NCI-H1694 treated with DMSO at 0.1 percent for 48 hours (cell line): Measurements from ENCODE around the gene AAK1.
"Not testable (repeated sequence)": the region's sequence is repeated elsewhere in the genome, so short reads cannot be mapped to it uniquely, and the experiment has no call there.

ENCODE experiments used
- DNase-seq: peaks from one replicate; lab custom pipeline; 2025; lab: John Stamatoyannopoulos, UW

Gene AAK1

DNA sequence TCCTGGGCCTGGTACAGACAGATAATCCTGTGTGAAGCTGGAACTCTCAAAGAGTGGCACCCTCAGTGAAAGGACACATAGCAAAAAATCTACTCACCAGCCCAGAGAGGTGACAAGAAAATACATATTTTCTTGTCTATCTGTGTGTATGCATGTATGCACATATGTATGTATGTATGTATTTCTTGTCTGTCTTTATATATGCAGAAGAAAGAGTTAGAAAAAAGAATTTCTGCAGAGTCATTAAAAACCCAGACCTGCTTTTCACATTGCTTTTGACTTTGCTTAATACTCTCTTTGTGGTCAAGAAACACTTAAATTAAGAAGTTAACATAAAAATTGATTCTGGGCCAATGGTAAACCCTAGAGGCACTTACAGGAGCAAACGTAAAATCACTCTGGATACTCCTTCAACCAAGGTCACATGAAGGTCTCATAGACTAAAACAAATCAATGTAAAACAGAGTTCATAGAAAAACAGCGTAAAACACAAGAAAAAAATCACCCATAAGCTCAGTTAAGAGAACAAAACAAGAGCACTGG, 16.5 kb upstream of the AAK1 start:
- DNase-seq = no peak

DNA sequence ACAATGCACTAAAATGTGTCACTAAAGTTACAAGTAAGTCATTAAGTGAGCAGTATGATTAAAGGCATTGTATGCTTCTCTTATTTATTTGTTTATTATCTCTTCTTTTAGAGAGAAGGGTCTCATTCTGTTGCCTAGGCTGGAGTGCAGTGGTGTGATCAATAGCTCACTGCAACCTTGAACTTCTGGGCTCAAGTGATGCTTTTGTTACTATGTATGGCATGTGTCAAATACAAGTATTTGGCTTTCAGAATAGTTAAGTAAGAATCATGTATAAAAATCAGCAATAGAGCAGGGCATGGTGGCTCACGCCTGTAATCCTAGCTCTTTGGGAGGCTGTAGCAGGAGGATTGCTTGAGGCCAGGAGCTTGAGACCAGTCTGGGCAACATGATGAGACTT, 15.8 kb upstream of the AAK1 start:
- DNase-seq = no peak

DNA sequence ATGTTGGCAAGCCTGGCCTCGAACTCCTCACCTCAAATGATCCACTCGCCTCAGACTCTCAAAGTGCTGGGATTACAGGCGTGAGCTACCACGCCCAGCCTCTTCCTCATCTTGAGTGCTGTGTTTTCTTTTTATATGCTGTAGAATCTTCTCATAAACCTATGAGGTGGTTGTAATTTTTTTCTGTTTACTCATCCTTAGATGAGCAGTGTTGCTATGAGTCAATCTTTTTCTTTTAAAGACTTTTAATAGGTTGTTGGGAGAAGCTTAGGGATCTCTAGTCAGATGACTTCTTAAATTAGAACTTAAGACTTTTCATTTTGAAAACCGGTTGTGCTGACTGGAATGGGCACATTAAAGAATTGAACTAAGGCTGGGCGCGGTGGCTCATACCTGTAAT, 8.7 kb upstream of the AAK1 start:
- DNase-seq = no peak

DNA sequence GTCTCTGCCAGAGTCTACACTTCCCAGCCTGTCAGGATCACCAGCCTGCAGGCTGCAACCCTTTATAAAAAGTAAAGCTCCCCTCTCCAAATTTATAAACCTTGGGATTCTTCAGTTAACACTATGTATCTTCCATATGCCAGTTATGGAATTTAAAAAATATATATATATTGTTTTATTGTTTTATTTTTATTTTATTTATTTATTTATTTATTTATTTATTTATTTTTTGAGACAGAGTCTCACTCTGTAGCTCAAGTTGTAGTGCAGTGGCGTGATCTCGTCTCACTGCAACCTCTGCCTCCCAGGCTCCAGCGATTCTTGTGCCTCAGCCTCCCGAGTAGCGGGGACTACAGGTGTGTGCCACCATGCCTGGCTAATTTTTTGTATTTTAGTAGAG, 3.7 kb upstream of the AAK1 start:
- not testable (repeated sequence) for DNase-seq

DNA sequence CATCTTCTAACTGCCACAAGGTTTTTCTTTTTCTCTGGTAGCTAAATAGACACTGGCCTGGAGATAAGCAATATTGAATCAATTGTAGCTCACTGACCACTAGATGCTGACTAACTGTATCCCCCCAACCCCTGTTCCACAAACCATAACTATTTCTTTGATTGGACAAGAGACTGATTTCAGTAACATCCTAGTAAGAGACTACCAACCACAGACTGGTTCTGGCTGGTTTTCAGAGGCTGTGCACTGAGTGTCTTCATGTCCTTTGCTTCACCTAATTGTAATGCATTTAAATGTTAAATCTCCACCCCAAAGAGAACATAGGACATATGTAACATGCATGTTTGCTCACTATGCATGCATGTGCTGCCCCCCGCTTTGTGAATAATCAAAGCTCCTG, 3.2 kb upstream of the AAK1 start:
- DNase-seq = no peak

DNA sequence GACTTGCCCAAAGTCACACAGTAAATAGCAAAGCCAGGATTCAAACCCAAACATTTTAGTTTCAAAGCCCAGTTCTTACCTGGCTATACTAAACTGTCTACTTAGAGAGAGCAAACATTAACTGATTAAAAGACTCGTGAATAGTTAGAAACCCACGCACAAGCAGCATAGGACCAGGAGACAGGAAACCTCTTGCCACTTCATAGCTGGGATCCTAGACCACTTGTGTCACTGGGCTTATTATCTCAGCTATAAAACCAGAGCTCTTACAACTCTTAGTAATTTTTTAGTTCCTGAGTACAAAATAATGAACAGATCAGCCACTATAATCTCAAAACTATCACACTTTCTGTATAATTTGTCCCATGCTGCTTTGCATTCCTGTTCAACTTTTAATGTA, 2.4 kb upstream of the AAK1 start:
- DNase-seq = no peak

DNA sequence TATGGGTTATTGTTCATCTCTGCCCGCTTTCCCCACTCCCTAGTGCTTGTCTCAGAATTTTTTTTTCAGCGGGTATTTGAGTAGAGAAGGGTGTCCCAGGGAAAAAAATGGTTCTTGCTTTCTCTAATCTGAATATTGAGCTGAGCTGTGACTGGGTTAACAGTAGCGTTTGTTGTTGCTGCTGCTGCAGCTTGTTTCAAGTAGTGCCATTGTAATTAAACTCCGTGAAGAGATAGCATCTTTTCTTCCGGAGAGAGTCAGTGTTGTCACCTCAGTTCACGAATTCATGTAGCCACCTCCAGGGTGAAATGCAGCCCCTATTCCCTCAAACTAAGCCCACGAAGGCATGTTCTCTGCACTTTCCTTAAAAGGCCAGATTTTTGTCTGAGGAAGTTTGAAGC, 1.5 kb upstream of the AAK1 start:
- DNase-seq = no peak

DNA sequence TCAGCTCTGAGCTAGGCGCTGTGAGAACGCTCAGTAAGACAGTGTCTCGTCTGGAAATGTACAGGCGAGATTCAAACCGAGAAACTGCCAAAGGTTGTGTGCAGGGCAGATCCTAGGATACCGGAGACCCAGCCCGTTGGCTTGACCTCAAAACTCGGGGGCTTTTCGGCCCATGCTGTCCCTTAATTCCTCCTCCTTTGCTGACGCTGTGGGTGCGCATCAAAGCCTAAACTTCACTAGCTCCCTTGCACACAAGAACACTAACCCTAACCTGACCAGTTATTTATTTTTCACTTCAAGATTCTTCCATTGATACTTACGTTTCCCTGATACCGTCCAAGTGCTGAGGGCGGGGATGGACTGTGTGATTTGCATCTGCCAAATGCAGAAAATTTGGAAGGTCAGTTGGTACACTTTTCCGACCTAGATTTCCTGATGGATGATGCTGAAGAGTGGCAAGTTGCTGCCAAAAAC, 1.0 kb upstream of the AAK1 start:
- DNase-seq = no peak

DNA sequence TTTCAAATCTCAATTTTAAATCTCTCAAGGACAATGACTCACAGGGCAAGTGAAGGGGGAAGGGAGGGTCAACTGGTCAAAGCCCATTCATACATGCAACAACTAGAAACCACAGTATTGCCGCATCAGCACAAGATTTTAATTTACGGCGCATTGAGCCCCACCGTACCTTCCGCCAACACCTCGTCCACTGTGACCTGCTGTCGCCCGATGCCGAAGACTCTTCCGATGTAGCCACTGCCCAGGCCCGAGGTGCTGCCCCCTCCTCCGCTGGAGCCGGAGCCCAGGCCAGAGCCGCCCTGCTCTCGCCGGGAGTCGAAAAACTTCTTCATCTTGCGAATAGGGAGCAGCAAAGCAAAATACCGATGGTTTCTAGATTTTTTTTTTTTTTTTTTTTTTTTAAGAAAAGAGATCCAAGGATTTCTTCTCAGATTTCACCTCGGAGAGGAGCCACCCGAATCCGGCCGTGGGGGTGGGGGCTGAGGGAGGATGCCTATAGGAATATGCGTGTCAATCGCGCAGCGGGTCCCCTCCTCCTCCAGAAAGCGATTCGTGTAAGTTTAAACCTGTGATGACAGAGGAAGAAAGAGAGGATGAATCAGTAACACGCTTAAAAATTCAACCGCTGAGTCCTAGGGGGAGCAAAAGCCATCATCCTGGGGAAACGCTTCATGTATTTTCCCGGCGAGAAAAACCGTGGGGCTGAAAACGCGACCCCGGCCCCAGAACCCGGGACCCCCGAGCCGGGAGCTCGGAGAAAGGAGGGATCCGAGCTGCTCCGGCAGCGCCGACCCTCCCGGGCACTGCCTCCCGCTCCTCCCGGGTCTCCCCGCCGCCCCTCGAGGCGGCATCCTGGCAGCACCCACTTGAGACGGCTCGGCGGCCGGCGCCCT, 584 bp downstream of the AAK1 start:
- peak; percentile 40 for DNase-seq

DNA sequence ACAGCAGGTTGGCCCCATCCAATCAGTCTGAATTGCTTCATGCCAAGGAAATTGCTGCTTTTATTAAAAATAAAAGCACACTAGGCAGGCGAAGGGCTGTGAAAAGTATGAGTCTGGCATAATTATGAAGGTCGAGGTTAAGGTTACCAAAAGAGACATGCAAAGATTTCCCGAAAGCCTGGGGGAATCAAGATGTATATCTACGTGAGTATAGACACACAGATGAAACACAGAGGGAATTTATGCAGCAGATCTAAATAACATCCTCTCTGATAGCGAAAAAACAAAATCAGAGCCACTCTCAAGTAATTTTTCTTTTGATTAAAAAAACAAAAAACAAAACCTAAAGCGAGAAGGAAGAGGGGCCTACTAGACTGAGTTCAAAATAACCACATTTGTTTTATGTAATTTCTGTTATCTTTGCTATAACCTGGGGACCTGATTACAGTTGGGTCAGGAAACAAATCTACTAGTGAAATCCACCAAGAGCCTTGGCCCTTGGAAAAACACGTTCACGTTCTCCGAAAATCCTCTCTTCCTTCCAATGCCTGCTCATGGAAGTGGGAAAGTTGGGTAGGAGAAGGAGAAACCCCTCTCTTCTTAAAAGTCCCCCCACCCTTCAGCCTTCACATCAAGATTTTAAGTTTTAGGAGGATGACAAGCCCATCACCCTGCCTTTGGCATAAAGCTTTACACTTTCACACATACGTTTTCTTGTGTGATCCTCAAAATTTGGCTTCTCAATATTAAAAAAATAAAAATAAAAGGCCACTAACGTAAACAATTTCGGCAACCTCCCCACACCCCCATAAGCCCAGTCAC, 1.4 kb downstream of the AAK1 start:
- DNase-seq = no peak

DNA sequence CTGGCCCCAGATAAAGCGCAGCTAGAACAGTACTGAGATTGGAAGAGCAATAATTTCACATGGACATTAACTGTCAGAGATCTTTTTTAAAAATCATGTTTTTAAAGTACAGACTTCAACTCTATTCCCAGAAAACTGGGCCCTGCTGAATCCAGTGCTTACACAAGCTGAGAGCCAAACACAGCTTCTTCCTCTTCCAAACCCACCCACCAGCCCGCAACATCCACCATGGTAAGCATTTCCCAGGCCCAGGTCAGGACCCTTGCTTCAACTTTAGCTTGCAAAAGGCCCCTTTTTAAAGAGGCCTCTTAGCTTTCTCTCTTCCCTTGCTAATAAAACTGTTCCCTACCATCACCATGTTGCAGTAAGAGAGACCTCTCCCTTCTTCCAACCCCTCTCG, 2.1 kb downstream of the AAK1 start:
- DNase-seq = no peak

DNA sequence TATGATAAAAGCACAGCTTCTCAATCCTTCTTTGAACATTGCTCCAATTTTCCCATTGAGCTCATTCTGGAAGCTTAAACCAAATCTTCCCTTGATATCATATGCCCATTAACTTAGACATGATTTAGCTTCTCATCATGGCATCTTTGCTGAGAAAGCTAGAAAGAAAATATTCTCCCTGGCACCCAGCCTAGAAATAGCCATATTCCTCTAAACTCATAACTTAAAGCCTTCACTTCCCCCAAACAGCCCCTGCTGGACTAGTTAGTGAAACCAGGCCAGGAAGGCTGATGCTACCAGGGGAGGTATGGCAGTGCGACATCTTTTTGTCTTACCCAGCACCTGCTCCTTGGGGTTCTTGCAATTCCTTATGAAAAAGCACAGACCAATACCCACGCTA, 4.3 kb downstream of the AAK1 start:
- no peak for DNase-seq

DNA sequence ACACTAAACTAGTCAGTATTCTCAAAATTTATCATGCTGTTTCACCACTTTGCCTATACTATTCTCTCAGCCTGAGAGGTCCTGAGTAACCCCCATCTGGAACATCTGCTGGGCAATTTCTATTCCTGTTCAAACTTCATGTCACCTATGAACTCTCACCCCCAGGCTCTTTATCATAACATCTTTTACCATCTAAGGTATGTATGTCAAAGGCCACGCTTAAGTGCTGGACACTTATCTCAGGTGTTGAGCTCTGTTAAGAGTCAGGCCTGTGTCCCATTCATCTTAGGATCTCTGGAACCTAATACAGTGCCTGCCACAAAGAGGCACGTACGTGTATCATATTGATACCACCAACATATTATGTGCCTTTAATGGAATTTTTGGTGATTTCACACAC, 4.9 kb downstream of the AAK1 start:
- no peak for DNase-seq

DNA sequence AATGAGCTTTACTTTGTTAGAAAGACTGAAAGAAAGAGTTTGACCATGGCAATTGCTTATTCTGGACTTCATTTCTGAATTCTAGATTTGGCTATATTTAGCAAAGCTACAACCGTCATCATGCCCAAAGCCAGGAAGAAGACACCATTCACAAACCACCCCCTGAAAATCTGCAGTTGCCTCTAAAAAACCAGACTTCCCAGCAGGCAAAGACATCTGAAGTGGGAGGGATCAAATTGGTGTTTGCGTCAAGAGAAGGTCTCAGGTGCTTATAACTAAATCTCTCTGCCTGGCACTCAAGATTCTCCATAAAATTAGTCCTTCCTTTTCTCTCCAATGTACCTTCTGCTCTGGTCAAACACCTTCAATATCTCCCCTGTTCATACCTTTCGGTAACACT, 5.6 kb downstream of the AAK1 start:
- DNase-seq = no peak

DNA sequence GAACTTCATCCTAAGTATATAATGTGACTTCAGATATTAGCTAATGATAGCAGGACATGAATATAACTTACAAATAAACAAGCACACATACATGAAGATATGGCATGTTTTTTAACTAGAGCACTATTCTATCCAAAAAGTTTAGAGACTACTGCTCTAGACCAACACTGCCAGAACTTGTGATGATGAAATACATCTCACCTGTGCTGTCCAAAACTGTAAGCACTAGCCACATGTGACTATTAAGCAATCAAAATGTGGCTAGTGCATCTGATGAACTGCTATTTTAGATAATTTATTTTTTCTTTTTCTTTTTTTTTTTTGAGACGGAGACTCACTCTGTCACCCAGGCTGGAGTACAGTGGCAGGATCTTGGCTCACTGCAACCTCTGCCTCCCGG, 7.1 kb downstream of the AAK1 start:
- DNase-seq = no peak

DNA sequence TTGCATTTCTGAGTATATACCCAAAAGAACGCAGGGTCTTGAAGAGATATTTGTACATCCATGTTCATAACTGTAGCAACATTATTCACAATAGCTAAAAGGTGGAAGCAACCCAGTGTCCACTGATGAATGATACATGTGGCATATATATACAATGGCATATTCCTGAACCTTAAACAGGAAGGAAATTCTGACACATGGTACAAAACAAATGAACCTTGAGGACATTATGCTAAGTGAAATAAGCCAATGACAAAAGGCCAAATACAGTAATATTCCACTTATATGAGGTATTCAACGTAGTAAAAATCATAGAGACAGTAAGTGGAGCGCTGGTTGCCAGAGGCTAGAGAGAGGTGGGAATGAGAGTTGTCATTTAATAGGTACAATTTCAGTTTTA, 8.1 kb downstream of the AAK1 start:
- DNase-seq = no peak

DNA sequence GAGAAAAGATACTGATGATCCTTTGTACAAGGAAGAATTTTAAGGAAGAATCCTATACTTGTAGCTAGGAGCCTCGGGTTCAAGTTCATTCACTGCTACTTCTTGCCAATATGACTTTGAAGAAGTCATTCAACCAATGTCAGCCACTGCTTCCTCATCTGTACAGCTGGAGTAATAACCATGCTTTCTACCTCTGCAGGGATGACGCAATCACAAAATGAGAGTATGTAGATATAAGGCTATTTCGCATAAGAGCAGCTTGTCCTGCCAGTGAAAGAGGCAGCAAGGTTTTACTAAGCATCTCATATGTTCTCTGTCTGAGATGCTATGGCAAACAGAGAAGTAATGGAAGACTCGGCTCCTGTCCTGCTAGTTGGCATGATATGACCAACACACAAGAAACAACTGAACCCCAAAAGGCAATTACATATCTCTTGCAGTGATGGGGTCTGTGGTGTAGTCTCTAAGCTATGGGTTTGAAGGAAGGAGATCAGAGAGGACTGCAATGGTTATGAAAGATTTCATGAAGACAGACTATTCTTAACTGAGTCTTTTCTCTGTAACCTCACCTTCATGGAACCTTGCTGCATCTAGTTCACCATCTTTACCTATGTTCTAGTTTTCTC, 9.2 kb downstream of the AAK1 start:
- no peak for DNase-seq

DNA sequence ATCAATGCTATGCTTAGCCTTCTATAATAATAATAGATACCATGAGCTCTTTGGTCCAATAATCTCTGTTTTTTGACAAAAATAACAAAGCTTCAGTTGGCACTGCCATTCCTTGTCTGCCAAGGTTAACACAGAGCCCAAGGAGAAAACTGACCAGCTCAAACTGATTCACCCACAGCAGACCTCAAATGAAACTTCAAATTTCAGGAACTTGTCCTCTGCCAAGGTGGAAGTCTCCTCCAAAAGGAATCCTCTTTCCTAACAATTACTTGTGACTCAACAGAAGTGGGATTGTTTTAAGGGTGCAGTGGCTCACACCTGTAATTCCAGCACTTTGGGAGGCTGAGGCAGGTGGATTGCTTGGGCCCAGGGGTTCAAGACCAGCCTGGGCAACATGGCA, 12.1 kb downstream of the AAK1 start:
- no peak for DNase-seq

DNA sequence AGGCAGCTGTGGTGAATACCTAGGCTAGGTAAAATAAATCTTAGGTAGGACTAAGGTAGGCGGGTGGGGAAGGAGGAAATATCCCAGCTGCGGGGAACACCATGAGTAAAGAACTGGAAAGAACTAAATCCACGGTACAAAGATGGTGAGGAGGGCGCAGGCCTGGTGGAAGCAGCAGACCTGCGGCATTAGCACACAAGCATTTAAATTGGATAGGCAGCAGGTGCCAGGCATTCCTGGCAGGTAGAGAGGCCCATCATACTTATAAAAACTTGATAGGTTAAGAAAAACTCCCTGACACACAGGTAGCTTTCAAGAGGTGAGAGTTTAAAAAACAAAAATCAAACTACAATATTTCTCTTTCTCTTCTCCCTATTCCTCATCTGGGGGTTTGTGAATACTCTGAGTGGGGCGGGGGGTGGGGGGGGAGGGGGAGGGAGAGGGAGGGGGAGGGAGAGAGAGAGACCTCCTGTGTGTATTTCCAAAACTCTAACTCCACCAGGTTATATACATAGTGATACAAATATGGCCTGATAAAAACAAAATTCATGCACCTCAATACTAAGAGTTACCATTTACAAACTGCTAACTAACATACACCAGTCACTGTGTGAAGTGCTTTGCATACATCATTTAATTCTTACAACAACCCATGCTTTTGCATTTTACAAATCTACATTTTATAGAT, 13.5 kb downstream of the AAK1 start:
- DNase-seq = no peak

DNA sequence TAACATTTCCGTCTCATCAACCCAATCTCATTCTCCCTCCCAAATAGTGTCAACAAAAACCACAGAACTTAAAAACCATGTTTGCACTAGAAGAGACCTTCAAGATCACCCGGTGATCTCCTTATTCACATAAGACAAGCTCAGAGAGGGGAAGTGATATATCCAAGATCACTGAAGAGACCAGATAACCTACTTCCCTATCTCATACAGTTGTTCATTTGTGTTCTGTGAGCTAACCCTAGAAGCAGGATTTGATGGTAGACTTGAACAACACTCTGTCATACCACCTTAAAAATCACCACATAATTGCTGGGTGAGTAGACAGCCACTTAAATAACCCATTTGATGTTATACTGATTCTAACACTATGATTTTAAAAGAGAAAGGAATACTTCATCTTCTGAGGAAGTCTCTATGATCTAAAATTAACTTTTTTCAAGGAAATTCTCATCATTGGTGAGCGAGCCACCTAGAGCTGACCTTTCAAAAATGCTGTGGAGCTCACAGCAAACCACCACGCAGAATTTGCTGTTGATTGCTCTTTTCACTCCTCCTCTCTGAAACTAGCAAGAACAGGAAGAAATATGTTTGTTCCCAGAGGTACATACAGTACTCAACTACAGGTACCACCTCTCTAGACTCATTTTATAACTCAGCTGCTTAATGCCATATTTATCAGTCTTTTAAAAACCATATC, 15.1 kb downstream of the AAK1 start:
- DNase-seq = no peak

DNA sequence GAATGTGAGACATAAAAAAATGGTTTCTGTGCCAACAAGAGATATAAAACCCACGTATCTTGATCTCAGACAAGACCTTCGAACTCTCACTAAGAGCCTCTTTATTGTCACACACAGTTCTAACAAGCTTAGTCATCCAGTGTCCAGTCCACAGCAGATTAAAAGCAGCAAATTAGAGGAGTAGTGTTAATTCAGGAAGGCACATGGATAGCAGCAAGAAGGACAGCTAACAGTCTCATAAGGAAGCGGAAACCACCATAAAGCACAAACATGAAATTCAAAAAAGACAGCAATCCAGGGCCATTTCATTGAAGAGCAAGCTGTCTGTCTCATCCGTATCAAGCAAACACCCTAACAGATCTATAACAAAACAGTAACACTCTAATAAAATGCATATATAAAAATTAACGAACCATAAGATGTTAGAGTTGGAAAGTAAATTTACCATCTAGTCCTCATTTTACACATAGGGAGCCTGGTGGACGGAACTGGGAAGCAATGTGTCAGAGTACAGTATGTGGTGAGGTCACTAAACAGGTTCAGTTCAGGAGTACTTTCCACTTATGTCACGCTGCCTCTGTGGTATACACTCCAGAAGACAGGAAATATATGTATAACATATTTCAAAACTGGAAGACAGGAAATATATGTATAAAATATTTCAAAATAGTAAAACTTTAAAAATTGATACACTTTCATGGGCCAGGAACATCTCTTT, 18.3 kb downstream of the AAK1 start:
- DNase-seq = no peak
